DND-41 (cell line): Measurements from ENCODE around the gene DMAP1.

Experiments used
- EZH2 ChIP-seq: IDR thresholded peaks from 3 replicates; pipeline ENCODE4 v1.6.1; 2012; ENCODE audit warnings: borderline replicate concordance, low read depth, mild to moderate bottlenecking, moderate library complexity, low read length, inconsistent platforms; ENCODE audit not compliant: severe bottlenecking
- TF ChIP-seq, protein P1 (sequence below): IDR thresholded peaks from 2 replicates; pipeline ENCODE4 v1.5.1; 2012; ENCODE audit warnings: borderline replicate concordance, low read length, moderate library complexity, mild to moderate bottlenecking; ENCODE audit not compliant: poor library complexity, severe bottlenecking; ENCODE audit errors: extremely low read depth

DNA sequence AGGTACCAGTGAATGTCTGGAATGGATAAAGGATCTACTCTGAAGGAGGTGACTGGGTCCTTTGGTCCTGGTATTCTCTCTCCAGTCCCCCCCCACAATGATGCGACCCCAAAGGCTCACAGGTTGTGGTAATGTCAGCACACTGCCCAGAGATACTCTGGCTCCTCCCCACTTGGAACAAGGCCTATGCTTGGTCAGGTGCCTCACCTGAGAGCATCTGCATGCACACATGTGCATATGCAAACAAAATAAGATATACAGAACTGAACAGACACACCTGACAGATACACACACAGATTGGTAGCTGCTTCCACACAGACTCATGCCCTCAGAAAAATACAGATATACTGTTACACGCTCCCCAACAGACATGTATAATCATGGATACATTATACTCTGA is 33.5 kb downstream of the DMAP1 start:
- TF ChIP-seq, protein P1, sequence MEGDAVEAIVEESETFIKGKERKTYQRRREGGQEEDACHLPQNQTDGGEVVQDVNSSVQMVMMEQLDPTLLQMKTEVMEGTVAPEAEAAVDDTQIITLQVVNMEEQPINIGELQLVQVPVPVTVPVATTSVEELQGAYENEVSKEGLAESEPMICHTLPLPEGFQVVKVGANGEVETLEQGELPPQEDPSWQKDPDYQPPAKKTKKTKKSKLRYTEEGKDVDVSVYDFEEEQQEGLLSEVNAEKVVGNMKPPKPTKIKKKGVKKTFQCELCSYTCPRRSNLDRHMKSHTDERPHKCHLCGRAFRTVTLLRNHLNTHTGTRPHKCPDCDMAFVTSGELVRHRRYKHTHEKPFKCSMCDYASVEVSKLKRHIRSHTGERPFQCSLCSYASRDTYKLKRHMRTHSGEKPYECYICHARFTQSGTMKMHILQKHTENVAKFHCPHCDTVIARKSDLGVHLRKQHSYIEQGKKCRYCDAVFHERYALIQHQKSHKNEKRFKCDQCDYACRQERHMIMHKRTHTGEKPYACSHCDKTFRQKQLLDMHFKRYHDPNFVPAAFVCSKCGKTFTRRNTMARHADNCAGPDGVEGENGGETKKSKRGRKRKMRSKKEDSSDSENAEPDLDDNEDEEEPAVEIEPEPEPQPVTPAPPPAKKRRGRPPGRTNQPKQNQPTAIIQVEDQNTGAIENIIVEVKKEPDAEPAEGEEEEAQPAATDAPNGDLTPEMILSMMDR: no peak
- TF ChIP-seq EZH2: no peak
